PFSK-1 (cell line): ENCODE data around the gene GUSB.

Experiments
- POLR2AphosphoS5 ChIP-seq: IDR thresholded peaks from 2 replicates; pipeline ENCODE4 v1.6.1; 2012; ENCODE audit warnings: low read depth, mild to moderate bottlenecking, control low read depth, low read length, moderate library complexity
- SIN3A ChIP-seq: IDR thresholded peaks from 2 replicates; pipeline ENCODE4 v1.6.1; 2012; ENCODE audit warnings: mild to moderate bottlenecking, low read length, moderate library complexity, borderline replicate concordance; ENCODE audit not compliant: insufficient read depth
- TAF1 ChIP-seq: IDR thresholded peaks from 2 replicates; pipeline ENCODE4 v1.6.1; 2012; ENCODE audit warnings: low read length, control low read depth, borderline replicate concordance; ENCODE audit not compliant: insufficient read depth
- TF ChIP-seq, protein P1 (sequence below), 2 experiments: IDR thresholded peaks; 2 replicates each; pipeline versions ENCODE4 v1.6.1 to v1.8.0; 2011 to 2012; ENCODE audit warnings: low read depth in 2 of 2, low read length in 2 of 2, control low read depth in 1 of 2, inconsistent platforms in 1 of 2, mild to moderate bottlenecking in 1 of 2, moderate library complexity in 1 of 2; ENCODE audit not compliant: insufficient read depth in 1 of 2

DNA sequence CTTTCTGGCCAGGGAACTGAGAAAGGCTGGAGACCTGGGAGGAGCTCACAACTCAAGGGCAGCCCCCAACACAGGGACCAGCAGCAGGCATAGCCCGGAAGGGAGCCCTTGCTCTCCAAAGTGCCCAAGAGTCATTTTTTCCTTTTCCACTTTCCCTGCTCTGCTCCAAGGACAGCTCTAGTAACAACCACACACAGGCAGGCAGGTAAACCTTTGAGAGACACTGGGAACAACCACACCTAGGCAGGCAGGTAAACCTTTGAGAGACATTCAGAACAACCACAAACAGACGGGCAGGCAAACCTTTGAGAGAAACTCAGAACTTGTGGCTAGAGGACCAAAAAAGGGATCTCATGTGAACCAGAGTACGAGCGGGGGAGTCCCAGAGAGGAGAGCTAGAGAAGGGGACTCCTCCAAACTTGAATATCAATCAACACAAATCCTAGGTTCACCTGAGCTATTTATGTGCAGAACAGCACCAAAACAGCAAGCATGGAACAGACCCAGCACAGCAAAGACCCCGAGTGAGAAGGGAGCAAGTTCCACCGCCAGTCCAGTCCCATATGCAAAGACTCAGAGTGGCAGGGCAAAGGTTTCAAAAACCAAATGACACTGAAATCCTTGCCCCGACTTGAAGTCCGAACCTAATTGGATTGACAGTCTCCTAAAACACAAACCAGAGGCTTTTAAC, 33.6 kb upstream of the GUSB start:
- TF ChIP-seq, protein P1, sequence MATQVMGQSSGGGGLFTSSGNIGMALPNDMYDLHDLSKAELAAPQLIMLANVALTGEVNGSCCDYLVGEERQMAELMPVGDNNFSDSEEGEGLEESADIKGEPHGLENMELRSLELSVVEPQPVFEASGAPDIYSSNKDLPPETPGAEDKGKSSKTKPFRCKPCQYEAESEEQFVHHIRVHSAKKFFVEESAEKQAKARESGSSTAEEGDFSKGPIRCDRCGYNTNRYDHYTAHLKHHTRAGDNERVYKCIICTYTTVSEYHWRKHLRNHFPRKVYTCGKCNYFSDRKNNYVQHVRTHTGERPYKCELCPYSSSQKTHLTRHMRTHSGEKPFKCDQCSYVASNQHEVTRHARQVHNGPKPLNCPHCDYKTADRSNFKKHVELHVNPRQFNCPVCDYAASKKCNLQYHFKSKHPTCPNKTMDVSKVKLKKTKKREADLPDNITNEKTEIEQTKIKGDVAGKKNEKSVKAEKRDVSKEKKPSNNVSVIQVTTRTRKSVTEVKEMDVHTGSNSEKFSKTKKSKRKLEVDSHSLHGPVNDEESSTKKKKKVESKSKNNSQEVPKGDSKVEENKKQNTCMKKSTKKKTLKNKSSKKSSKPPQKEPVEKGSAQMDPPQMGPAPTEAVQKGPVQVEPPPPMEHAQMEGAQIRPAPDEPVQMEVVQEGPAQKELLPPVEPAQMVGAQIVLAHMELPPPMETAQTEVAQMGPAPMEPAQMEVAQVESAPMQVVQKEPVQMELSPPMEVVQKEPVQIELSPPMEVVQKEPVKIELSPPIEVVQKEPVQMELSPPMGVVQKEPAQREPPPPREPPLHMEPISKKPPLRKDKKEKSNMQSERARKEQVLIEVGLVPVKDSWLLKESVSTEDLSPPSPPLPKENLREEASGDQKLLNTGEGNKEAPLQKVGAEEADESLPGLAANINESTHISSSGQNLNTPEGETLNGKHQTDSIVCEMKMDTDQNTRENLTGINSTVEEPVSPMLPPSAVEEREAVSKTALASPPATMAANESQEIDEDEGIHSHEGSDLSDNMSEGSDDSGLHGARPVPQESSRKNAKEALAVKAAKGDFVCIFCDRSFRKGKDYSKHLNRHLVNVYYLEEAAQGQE (IDR thresholded peaks at IDR 0.05; ENCODE audit: insufficient read depth in 1 of 2, low read depth in 2 of 2, low read length in 2 of 2) = no peak
- TF ChIP-seq TAF1 (no peak), POLR2AphosphoS5 (no peak), SIN3A (no peak)
